ENCODE data around the gene ZNF618. TPM values are rescaled to one million over a fixed set of nuclear protein-coding genes. Genes with fewer than 3 reads are reported as not detected.
"Not testable (repeated sequence)": the region's sequence is repeated elsewhere in the genome, so short reads cannot be mapped to it uniquely, and the experiment has no call there.

Gene ZNF618
- total and polyA plus RNA-seq, 2 experiments from 2014 or later, result 10.2 to 14.0 TPM

GRCh38 chr9:114039484-114039883, 163.4 kb downstream of the ZNF618 start:
- Histone ChIP-seq H3K27ac (no peak overlapping the region), H3K9me3 (ENCODE audit: low read depth) (no peaks in the 10 kb centered on the region), H4K20me1 (ENCODE audit: insufficient read depth, poor library complexity, severe bottlenecking) (no peaks in the 10 kb centered on the region), H3K27me3 (no peaks in the 10 kb centered on the region), H3K4me2 (no peak overlapping the region), H2AFZ (no peak overlapping the region), H3K79me2 (no peaks in the 10 kb centered on the region), H3K9me2 (replicated peaks; ENCODE audit: insufficient read depth) (no peaks in the 10 kb centered on the region), H3K4me3 (no peak overlapping the region), H3K36me3 (replicated peaks; ENCODE audit: insufficient read depth, low read depth) (peaks cover 2% of the 10 kb centered on the region), H3K4me1 (ENCODE audit: insufficient read depth) (no peaks in the 10 kb centered on the region)
- 99% methylated on average over 5 of the region's 5 CpGs for WGBS (ENCODE audit: low lambda C conversion rate, missing lambda C conversion rate)
- no peak for DNase-seq (ENCODE audit: low spot score)
- TF ChIP-seq EZH2 (IDR thresholded peaks at IDR 0.05; ENCODE audit: borderline replicate concordance) (no peak), CTCF (IDR thresholded peaks at IDR 0.05; ENCODE audit: poor library complexity) (no peak), EZH2phosphoT487 (IDR thresholded peaks at IDR 0.05; ENCODE audit: low read depth, severe bottlenecking, unreplicated experiment) (no peak)

- H3K27me3 ChIP-seq; H3K79me2 ChIP-seq; H3K4me3 ChIP-seq; H3K4me1 ChIP-seq (ENCODE audit: insufficient read depth); DNase-seq (ENCODE audit: low spot score); H3K36me3 ChIP-seq (replicated peaks; ENCODE audit: insufficient read depth, low read depth); H2AFZ ChIP-seq; H3K27ac ChIP-seq; H3K9me3 ChIP-seq (ENCODE audit: low read depth); H4K20me1 ChIP-seq (ENCODE audit: insufficient read depth, poor library complexity, severe bottlenecking); H3K4me2 ChIP-seq; H3K9me2 ChIP-seq (replicated peaks; ENCODE audit: insufficient read depth): not testable (repeated sequence)
Measured at GRCh38 chr9:114043660-114044059, 167.6 kb downstream of the ZNF618 start.

GRCh38 chr9:114046237-114046755, 170.2 kb downstream of the ZNF618 start:
- H3K4me2 ChIP-seq, result no peak overlapping the region
- no peaks in the 10 kb centered on the region for H3K4me1 ChIP-seq (ENCODE audit: insufficient read depth)
- no peak overlapping the region for H2AFZ ChIP-seq
- DNase-seq (ENCODE audit: low spot score), result no peak
- H3K4me3 ChIP-seq, result no peak overlapping the region
- no peaks in the 10 kb centered on the region for H4K20me1 ChIP-seq (ENCODE audit: insufficient read depth, poor library complexity, severe bottlenecking)
- H3K9me3 ChIP-seq (ENCODE audit: low read depth), result no peaks in the 10 kb centered on the region
- no peaks in the 10 kb centered on the region for H3K9me2 ChIP-seq (replicated peaks; ENCODE audit: insufficient read depth)
- TF ChIP-seq EZH2 (IDR thresholded peaks at IDR 0.05; ENCODE audit: borderline replicate concordance) (no peak), CTCF (IDR thresholded peaks at IDR 0.05; ENCODE audit: poor library complexity) (no peak), EZH2phosphoT487 (IDR thresholded peaks at IDR 0.05; ENCODE audit: low read depth, severe bottlenecking, unreplicated experiment) (no peak)
- H3K36me3 ChIP-seq (replicated peaks; ENCODE audit: insufficient read depth, low read depth), result no peaks in the 10 kb centered on the region
- 94% methylated on average over 4 of the region's 4 CpGs for whole genome bisulfite sequencing (ENCODE audit: low lambda C conversion rate, missing lambda C conversion rate)
- H3K79me2 ChIP-seq, result no peaks in the 10 kb centered on the region
- no peak overlapping the region for H3K27ac ChIP-seq
- H3K27me3 ChIP-seq, result no peaks in the 10 kb centered on the region

GRCh38 chr9:114046875-114047274, 170.8 kb downstream of the ZNF618 start:
- Histone ChIP-seq H3K36me3 (replicated peaks; ENCODE audit: insufficient read depth, low read depth) (no peaks in the 10 kb centered on the region), H3K27ac (no peak overlapping the region), H3K4me1 (ENCODE audit: insufficient read depth) (no peaks in the 10 kb centered on the region), H3K4me3 (no peak overlapping the region), H3K79me2 (no peaks in the 10 kb centered on the region), H3K9me3 (ENCODE audit: low read depth) (no peaks in the 10 kb centered on the region), H3K27me3 (no peaks in the 10 kb centered on the region), H3K9me2 (replicated peaks; ENCODE audit: insufficient read depth) (no peaks in the 10 kb centered on the region), H3K4me2 (no peak overlapping the region), H2AFZ (no peak overlapping the region), H4K20me1 (ENCODE audit: insufficient read depth, poor library complexity, severe bottlenecking) (no peaks in the 10 kb centered on the region)
- TF ChIP-seq EZH2 (IDR thresholded peaks at IDR 0.05; ENCODE audit: borderline replicate concordance) (no peak), CTCF (IDR thresholded peaks at IDR 0.05; ENCODE audit: poor library complexity) (no peak), EZH2phosphoT487 (IDR thresholded peaks at IDR 0.05; ENCODE audit: low read depth, severe bottlenecking, unreplicated experiment) (no peak)
- WGBS (ENCODE audit: low lambda C conversion rate, missing lambda C conversion rate), result 78% methylated on average over 1 of the region's 1 CpG
- no peak for DNase-seq (ENCODE audit: low spot score)
